Measurements from ENCODE around the gene NFIC. TPM values are rescaled to one million over a fixed set of nuclear protein-coding genes. Genes with fewer than 3 reads are reported as not detected.
"Not testable (repeated sequence)": the region's sequence is repeated elsewhere in the genome, so short reads cannot be mapped to it uniquely, and the experiment has no call there.

The NFIC gene
- total RNA-seq, 1 donor from 2014 or later = 194 TPM

- H3K27me3 ChIP-seq = no peaks in the 10 kb centered on the region
- H3K4me1 ChIP-seq = peaks cover 25 to 47% of the 10 kb centered on the region in 2 donors
- peak overlapping the region in 1 of 2 donors; percentile 12 for H3K27ac ChIP-seq
- no peak for DNase-seq (ENCODE audit: low spot score in 2 of 2)
- no peak overlapping the region for H3K4me3 ChIP-seq
- H3K9me3 ChIP-seq = no peaks in the 10 kb centered on the region
- TF ChIP-seq CTCF (IDR thresholded peaks at IDR 0.05) = no peak
- intact Hi-C loops (cut with DNase I) = no loop called here
- H3K36me3 ChIP-seq = no peaks in the 10 kb centered on the region
These were observed 24.1 kb upstream of the NFIC start for GRCh38 chr19:3342246-3342645.

GRCh38 chr19:3342962-3343361 is 23.4 kb upstream of the NFIC start:
- intact Hi-C loops (cut with DNase I); H3K27me3 ChIP-seq; DNase-seq (ENCODE audit: low spot score in 2 of 2); H3K36me3 ChIP-seq; H3K9me3 ChIP-seq; H3K4me3 ChIP-seq: not testable (repeated sequence)
- Histone ChIP-seq H3K4me1 (peaks cover 19 to 40% of the 10 kb centered on the region in 2 donors), H3K27ac (peak overlapping the region; percentile 84 to 86)

- intact Hi-C loops (cut with DNase I) = loop anchor here (1.0 to 2.0 kb wide), 2 partner anchors 8 to 15 kb away; no protein-coding TSS in a partner anchor
These were observed 22.5 kb upstream of the NFIC start for GRCh38 chr19:3343619-3344502.

GRCh38 chr19:3344608-3345598 is 21.5 kb upstream of the NFIC start:
- no peaks in the 10 kb centered on the region for H3K36me3 ChIP-seq
- H3K27me3 ChIP-seq = no peaks in the 10 kb centered on the region
- H3K9me3 ChIP-seq = no peaks in the 10 kb centered on the region
- intact Hi-C loops (cut with DNase I) = loop anchor here (1.0 to 2.0 kb wide), 2 partner anchors 9 to 14 kb away; no protein-coding TSS in a partner anchor
- H3K4me3 ChIP-seq = no peak overlapping the region
- DNase-seq (ENCODE audit: low spot score in 2 of 2) = no peak
- peak overlapping the region; percentile 84 to 86 for H3K27ac ChIP-seq
- TF ChIP-seq CTCF (IDR thresholded peaks at IDR 0.05) = no peak
- peaks cover 13 to 30% of the 10 kb centered on the region in 2 donors for H3K4me1 ChIP-seq

More at GRCh38 chr19:3343619-3344502, 22.5 kb upstream of the NFIC start:
- Histone ChIP-seq H3K27me3 (no peaks in the 10 kb centered on the region), H3K9me3 (no peaks in the 10 kb centered on the region), H3K4me3 (peak overlapping the region; percentile 14 to 49), H3K27ac (peak overlapping the region; percentile 84 to 86), H3K36me3 (no peaks in the 10 kb centered on the region), H3K4me1 (peaks cover 13 to 31% of the 10 kb centered on the region in 2 donors)
- TF ChIP-seq CTCF (IDR thresholded peaks at IDR 0.05) = peak in 2 of 3 experiments; percentile 12 to 34
- peak; percentile 81 to 95 for DNase-seq (ENCODE audit: low spot score in 2 of 2)

GRCh38 chr19:3345850-3346460 is 20.4 kb upstream of the NFIC start:
- peak overlapping the region; percentile 24 to 45 for H3K4me3 ChIP-seq
- no peak for DNase-seq (ENCODE audit: low spot score in 2 of 2)
- no peak for TF ChIP-seq CTCF (IDR thresholded peaks at IDR 0.05)
- intact Hi-C loops (cut with DNase I) = loop anchor here (2.0 kb wide), 1 partner anchor 13 kb away; no protein-coding TSS in a partner anchor
- peak overlapping the region; percentile 81 to 86 for H3K27ac ChIP-seq
- H3K27me3 ChIP-seq = no peaks in the 10 kb centered on the region
- H3K4me1 ChIP-seq = peaks cover 13 to 32% of the 10 kb centered on the region in 2 donors
- no peaks in the 10 kb centered on the region for H3K9me3 ChIP-seq
- H3K36me3 ChIP-seq = no peaks in the 10 kb centered on the region

Data from ascending aorta (tissue), 2 donors.